ENCODE results near the gene PCDH20. TPM values are rescaled to one million over a fixed set of nuclear protein-coding genes. Genes with fewer than 3 reads are reported as not detected.
"Not testable (repeated sequence)": the region's sequence is repeated elsewhere in the genome, so short reads cannot be mapped to it uniquely, and the experiment has no call there.

PCDH20 gene
- total RNA-seq, 2 donors from 2014 or later, result 4.3 to 9.2 TPM

DNA sequence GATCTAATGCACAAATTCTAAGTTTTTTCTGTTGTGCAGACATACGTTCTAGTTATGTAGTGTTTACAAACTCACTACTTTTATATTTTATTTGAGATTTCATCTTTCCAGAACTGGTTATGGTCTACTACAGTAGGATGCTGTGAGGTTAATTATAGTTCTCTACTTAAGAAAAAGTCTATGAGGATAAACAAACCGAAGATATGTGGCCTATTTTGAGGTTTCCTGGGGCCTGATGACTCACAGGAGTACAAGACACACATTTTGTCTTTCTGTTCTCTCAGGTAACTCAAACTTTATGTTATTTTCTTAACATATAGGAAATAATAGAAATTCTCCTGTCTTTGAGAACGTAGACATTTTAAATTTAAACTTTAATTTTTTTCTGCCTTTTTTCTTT lies 45.1 kb downstream of the PCDH20 start:
- Mint-ChIP-seq H3K36me3 (ENCODE audit: low read depth) (no peaks in the 10 kb centered on the region), H3K4me3 (no peak overlapping the region), H3K27me3 (ENCODE audit: insufficient read depth) (no peaks in the 10 kb centered on the region), H3K4me1 (no peaks in the 10 kb centered on the region), H3K9me3 (no peaks in the 10 kb centered on the region), H3K27ac (no peak overlapping the region)
- Histone ChIP-seq H3K9me3 (ENCODE audit: control insufficient read depth, low read length) (no peaks in the 10 kb centered on the region), H3K27ac (ENCODE audit: low read depth, low read length) (no peak overlapping the region), H3K9ac (ENCODE audit: extremely low read depth, low read length, poor library complexity, severe bottlenecking) (no peak overlapping the region), H3K4me3 (ENCODE audit: low read length) (no peak overlapping the region), H3K27me3 (ENCODE audit: control insufficient read depth, insufficient read depth, low read length, poor library complexity, severe bottlenecking) (no peaks in the 10 kb centered on the region), H3K4me1 (ENCODE audit: control insufficient read depth, insufficient read depth, low read length) (no peaks in the 10 kb centered on the region), H3K36me3 (ENCODE audit: control insufficient read depth, insufficient read depth, low read length) (no peaks in the 10 kb centered on the region)
- TF ChIP-seq, protein P1, sequence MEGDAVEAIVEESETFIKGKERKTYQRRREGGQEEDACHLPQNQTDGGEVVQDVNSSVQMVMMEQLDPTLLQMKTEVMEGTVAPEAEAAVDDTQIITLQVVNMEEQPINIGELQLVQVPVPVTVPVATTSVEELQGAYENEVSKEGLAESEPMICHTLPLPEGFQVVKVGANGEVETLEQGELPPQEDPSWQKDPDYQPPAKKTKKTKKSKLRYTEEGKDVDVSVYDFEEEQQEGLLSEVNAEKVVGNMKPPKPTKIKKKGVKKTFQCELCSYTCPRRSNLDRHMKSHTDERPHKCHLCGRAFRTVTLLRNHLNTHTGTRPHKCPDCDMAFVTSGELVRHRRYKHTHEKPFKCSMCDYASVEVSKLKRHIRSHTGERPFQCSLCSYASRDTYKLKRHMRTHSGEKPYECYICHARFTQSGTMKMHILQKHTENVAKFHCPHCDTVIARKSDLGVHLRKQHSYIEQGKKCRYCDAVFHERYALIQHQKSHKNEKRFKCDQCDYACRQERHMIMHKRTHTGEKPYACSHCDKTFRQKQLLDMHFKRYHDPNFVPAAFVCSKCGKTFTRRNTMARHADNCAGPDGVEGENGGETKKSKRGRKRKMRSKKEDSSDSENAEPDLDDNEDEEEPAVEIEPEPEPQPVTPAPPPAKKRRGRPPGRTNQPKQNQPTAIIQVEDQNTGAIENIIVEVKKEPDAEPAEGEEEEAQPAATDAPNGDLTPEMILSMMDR (conservative IDR thresholded peaks at IDR 0.05), result no peak
- 94 to 100% methylated on average over 1 to 2 of the region's 3 CpGs for whole genome bisulfite sequencing, 2 experiments (ENCODE audit: insufficient coverage in 1 of 2, insufficient read length in 1 of 2)
- no peak for DNase-seq

DNA sequence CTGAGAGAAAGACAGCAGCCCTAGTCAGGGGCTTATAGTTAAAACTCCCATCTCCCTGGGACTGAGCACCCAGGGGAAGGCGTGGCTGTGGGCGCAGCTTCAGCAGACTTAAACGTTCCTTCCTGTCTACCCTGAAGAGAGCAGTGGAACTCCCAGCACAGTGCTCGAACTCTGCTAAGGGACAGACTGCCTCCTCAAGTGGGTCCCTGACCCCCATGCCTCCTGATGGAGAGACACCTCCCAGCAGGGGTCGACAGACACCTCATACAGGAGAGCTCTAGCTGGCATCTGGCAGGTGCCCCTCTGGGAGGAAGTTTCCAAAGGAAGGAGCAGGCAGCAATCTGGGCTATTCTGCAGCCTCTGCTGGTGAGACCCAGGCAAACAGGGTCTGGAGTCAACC lies 51.0 kb downstream of the PCDH20 start:
- not testable (repeated sequence) for H3K27me3 Mint-ChIP-seq (ENCODE audit: insufficient read depth); H3K36me3 Mint-ChIP-seq (ENCODE audit: low read depth); H3K27me3 ChIP-seq (ENCODE audit: control insufficient read depth, insufficient read depth, low read length, poor library complexity, severe bottlenecking); H3K36me3 ChIP-seq (ENCODE audit: control insufficient read depth, insufficient read depth, low read length); H3K9ac ChIP-seq (ENCODE audit: extremely low read depth, low read length, poor library complexity, severe bottlenecking); H3K27ac Mint-ChIP-seq; H3K27ac ChIP-seq (ENCODE audit: low read depth, low read length); H3K4me3 Mint-ChIP-seq; DNase-seq; H3K4me1 ChIP-seq (ENCODE audit: control insufficient read depth, insufficient read depth, low read length); H3K9me3 ChIP-seq (ENCODE audit: control insufficient read depth, low read length); H3K4me3 ChIP-seq (ENCODE audit: low read length); H3K9me3 Mint-ChIP-seq
- WGBS, 2 experiments (ENCODE audit: insufficient coverage in 1 of 2, insufficient read length in 1 of 2), result 95% methylated on average over 3 to 5 of the region's 5 CpGs
- H3K4me1 Mint-ChIP-seq, result peaks cover 21% of the 10 kb centered on the region

DNA sequence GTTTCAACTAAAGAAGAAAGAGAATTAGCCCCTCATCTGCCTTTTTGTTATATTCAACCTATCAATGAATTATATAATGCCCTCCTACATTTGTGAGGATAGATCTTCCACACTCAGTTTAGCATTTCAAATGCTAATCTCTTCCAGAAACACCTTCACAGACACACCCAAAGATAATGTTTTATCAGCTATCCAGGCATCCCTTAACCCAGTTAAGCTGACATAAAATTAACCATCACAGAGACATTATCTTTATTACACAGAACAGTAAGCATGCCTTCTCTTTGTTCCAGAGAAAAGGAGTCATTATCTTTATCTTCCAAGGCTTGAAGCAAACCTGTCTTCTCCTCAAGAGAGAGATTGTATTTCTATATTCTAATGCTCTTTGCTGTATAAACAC lies 53.1 kb downstream of the PCDH20 start:
- no peaks in the 10 kb centered on the region for H3K27me3 ChIP-seq (ENCODE audit: control insufficient read depth, insufficient read depth, low read length, poor library complexity, severe bottlenecking)
- Mint-ChIP-seq H3K4me3 (no peak overlapping the region), H3K36me3 (ENCODE audit: low read depth) (no peaks in the 10 kb centered on the region), H3K27me3 (ENCODE audit: insufficient read depth) (peaks cover 3% of the 10 kb centered on the region), H3K9me3 (no peaks in the 10 kb centered on the region), H3K27ac (no peak overlapping the region), H3K4me1 (peaks cover 35% of the 10 kb centered on the region)
- H3K9ac ChIP-seq (ENCODE audit: extremely low read depth, low read length, poor library complexity, severe bottlenecking), result no peak overlapping the region
- H3K36me3 ChIP-seq (ENCODE audit: control insufficient read depth, insufficient read depth, low read length), result no peaks in the 10 kb centered on the region
- no peak overlapping the region for H3K27ac ChIP-seq (ENCODE audit: low read depth, low read length)
- TF ChIP-seq, protein P1 (conservative IDR thresholded peaks at IDR 0.05), result no peak
- no peaks in the 10 kb centered on the region for H3K9me3 ChIP-seq (ENCODE audit: control insufficient read depth, low read length)
- H3K4me1 ChIP-seq (ENCODE audit: control insufficient read depth, insufficient read depth, low read length), result peaks cover 11% of the 10 kb centered on the region
- DNase-seq, result no peak
- no peak overlapping the region for H3K4me3 ChIP-seq (ENCODE audit: low read length)

All from endodermal cell (in vitro differentiated cells).